Activated CD4-positive, alpha-beta T cell treated with anti-CD3 and anti-CD28 coated beads, Interleukin-2, amount 10 ng/mL, durations not matched to agents 7 days and 5 days (primary cell): ENCODE data around the gene DNAJC1. TPM values are rescaled to one million over a fixed set of nuclear protein-coding genes. Genes with fewer than 3 reads are reported as not detected.

Source experiments
- CTCF ChIA-PET: fragments of 350-600 bp; sonication (Branson Sonifier 250); formaldehyde crosslinking; loops from one replicate; lab custom pipeline; 2021; ENCODE audit warnings: antibody characterized with exemption; lab: Charles Lee
- POLR2A ChIA-PET: fragments of 350-600 bp; sonication (Branson Sonifier 250); formaldehyde crosslinking; loops from one replicate; lab custom pipeline; 2021; ENCODE audit warnings: antibody characterized with exemption; lab: Charles Lee
- DNase-seq: peaks from one replicate; pipeline ENCODE4 v3.0.0-alpha.2; 2020
- H3K27ac Mint-ChIP-seq: one replicate; pipeline ENCODE4 v1.8.0; 2021; ENCODE audit warnings: mild to moderate bottlenecking, moderate library complexity, mixed read lengths
- H3K27me3 Mint-ChIP-seq: one replicate; pipeline ENCODE4 v1.8.0; 2021; ENCODE audit warnings: mixed read lengths
- H3K36me3 Mint-ChIP-seq: one replicate; pipeline ENCODE4 v1.8.0; 2021; ENCODE audit warnings: low read depth, mixed read lengths
- H3K4me1 Mint-ChIP-seq: one replicate; pipeline ENCODE4 v1.8.0; 2021; ENCODE audit warnings: mixed read lengths
- H3K4me3 Mint-ChIP-seq: one replicate; pipeline ENCODE4 v1.8.0; 2021; ENCODE audit warnings: mild to moderate bottlenecking, moderate library complexity, mixed read lengths
- H3K9me3 Mint-ChIP-seq: one replicate; pipeline ENCODE4 v1.8.0; 2021; ENCODE audit warnings: mixed read lengths
- total RNA-seq, 2 experiments: library from RNA; stranded (reverse); gene quantifications; one replicate each; pipeline ENCODE4 v1.2.3, GENCODE V29; 2021

DNAJC1 gene
- total RNA-seq, 2 experiments from 2014 or later = 24.4 to 28.6 TPM

DNA sequence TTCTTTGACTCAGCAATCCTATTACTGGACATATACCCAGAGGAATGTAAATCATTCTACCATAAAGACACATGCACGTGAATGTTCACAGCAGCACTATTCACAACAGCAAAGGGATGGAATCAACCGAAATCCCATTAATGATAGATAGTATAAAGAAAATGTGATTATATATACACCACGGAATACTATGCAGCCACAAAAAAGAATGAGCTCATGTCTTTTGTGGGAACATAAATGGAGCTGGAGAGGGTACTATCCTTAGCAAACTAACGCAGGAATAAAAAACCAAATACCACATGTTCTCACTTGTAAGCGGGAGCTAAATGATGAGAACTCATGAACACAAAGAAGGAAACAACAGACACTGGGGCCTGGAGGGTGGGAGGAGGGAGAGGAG lies 201.9 kb downstream of the DNAJC1 start:
- H3K4me3 Mint-ChIP-seq = no peak overlapping the region
- POLR2A ChIA-PET = no interaction called here
- no peaks in the 10 kb centered on the region for H3K27me3 Mint-ChIP-seq
- CTCF ChIA-PET = no interaction called here
- H3K27ac Mint-ChIP-seq = no peak overlapping the region
- DNase-seq = no peak
- H3K4me1 Mint-ChIP-seq = peaks cover 28% of the 10 kb centered on the region
- H3K36me3 Mint-ChIP-seq = peaks cover 17% of the 10 kb centered on the region
- H3K9me3 Mint-ChIP-seq = peaks cover 2% of the 10 kb centered on the region

DNA sequence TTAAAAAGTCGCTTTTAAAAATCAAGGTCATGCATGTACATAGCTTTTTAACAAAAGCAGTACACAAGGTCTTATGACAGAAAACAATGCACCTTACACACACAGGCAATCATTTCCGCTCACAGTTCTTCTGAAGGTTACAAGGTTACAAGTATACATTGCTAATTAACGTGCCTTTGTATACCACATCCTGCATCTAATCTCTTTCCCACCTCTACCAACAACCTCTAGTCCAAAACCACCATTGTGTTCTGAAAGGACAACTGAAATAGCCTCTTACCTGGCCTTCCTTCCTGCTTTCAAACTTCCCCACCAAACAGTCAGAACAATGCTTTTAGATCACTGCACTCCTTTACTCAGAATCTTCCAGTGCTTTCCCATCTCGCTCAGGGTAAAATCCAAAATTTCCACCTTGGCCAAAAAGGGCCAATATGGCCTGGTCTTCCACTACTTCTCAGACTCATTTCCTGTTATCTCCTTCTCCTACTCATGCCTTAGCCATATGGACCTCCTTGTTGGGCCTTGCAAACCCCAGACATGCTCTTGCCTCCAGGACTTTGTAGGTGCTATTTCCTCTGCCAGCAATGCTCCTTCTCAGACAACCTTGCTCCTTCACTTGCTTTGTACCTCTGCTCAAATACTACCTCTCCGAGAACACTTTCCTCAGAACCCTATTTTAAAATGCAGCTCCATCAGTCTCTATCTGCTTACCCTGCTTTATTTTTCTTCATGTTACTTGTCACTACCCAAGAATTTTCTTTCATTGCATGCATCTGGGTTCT lies 205.4 kb downstream of the DNAJC1 start:
- POLR2A ChIA-PET = no interaction called here

DNA sequence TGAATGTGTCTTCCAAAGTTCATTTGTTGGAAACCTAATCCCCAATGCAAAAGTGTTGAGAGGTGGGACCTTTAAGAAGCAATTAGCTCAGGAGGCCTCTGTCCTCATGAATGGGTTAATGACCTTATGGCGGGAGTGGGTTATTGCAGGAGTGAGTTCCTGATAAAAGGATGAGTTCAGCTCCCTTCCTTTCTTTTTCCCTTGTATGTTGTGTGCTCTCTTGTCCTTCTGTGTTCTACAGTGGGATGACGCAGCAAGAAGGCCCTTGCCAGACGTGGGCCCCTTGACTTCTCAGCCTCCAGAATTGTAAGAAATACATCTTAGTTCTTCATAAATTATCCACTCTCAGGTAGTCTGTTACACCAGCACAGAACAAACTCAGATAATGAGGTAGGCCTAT lies 206.0 kb downstream of the DNAJC1 start:
- peak overlapping the region; percentile 91 for H3K27ac Mint-ChIP-seq
- ChIA-PET CTCF (no interaction called here), POLR2A (no interaction called here)
- peak overlapping the region; percentile 24 for H3K4me3 Mint-ChIP-seq
- H3K36me3 Mint-ChIP-seq = peaks cover 21% of the 10 kb centered on the region
- H3K27me3 Mint-ChIP-seq = no peaks in the 10 kb centered on the region
- H3K4me1 Mint-ChIP-seq = peaks cover 29% of the 10 kb centered on the region
- H3K9me3 Mint-ChIP-seq = peaks cover 2% of the 10 kb centered on the region
- no peak for DNase-seq

More for the DNA sequence above, 205.4 kb downstream of the DNAJC1 start:
- peaks cover 21% of the 10 kb centered on the region for H3K36me3 Mint-ChIP-seq
- H3K27ac Mint-ChIP-seq = peak overlapping the region; percentile 91
- H3K4me3 Mint-ChIP-seq = peak overlapping the region; percentile 24
- H3K9me3 Mint-ChIP-seq = peaks cover 2% of the 10 kb centered on the region
- CTCF ChIA-PET = interaction anchor here (0.7 kb wide), 1 partner anchor 40 kb away, joined by 3 read pairs; no protein-coding TSS in a partner anchor
- H3K4me1 Mint-ChIP-seq = peaks cover 29% of the 10 kb centered on the region
- DNase-seq = peak; percentile 44
- no peaks in the 10 kb centered on the region for H3K27me3 Mint-ChIP-seq

DNA sequence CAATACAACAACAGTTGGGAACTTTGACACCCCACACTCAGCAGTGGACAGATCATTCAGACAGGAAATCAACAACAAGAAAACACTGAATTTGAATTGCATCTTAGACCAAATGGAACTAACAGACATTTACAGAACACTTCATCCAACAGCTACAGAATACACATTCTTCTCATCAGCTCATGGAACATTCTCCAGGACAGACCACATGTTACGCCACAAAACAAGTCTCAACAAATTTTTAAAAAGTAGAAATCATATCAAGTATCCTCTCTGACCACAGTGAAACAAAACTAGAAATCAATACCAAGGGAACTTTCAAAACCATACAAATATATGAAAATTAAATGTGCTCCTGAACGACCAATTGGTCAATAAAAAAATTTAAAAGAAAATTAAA lies 212.3 kb downstream of the DNAJC1 start:
- DNase-seq = no peak
- Mint-ChIP-seq H3K36me3 (peaks cover 30% of the 10 kb centered on the region), H3K27me3 (no peaks in the 10 kb centered on the region), H3K27ac (no peak overlapping the region), H3K9me3 (peaks cover 19% of the 10 kb centered on the region), H3K4me1 (peaks cover 19% of the 10 kb centered on the region), H3K4me3 (no peak overlapping the region)
- ChIA-PET CTCF (no interaction called here), POLR2A (no interaction called here)

DNA sequence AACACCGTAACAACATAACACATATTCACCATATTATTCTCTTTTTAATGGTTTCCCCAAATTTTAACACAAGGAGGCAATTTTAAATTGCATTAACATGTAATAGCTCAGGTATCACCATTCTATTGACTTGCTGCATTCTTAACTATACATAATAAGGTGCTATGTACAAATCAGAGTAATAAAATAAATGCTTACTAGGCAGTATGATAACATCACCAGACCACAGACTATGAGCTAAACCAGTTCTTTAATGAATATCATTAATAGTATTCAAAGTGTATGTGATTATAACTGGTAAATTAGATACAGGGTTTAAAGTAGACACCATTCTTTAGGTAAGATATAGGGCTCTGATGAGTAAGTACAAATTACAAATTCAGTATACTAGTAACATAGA lies 226.6 kb downstream of the DNAJC1 start:
- H3K4me3 Mint-ChIP-seq = no peak overlapping the region
- DNase-seq = no peak
- peaks cover 33% of the 10 kb centered on the region for H3K36me3 Mint-ChIP-seq
- ChIA-PET CTCF (no interaction called here), POLR2A (no interaction called here)
- no peak overlapping the region for H3K27ac Mint-ChIP-seq
- no peaks in the 10 kb centered on the region for H3K27me3 Mint-ChIP-seq
- peaks cover 16% of the 10 kb centered on the region for H3K9me3 Mint-ChIP-seq
- peaks cover 15% of the 10 kb centered on the region for H3K4me1 Mint-ChIP-seq

DNA sequence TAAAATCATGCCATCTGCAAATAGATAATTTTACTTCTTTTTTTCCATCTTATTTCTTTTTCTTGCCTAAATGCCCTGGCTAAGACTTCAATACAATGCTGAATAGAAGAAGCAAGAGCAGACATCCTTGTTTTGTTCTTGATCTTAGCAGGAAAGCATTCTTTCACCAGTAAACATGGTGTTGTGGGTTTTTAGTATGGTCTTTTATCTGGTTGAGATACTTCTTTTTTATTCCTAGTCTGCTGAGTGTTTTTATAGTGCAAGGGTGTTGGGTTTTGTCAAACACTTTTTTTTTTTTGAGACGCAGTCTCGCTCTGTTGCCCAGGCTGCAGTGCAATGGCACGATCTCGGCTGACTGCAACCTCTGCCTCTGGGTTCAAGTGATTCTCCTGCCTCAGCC lies 232.3 kb downstream of the DNAJC1 start:
- Mint-ChIP-seq H3K9me3 (peaks cover 9% of the 10 kb centered on the region), H3K27ac (no peak overlapping the region), H3K36me3 (peaks cover 11% of the 10 kb centered on the region), H3K4me1 (peaks cover 6% of the 10 kb centered on the region), H3K4me3 (no peak overlapping the region), H3K27me3 (no peaks in the 10 kb centered on the region)
- POLR2A ChIA-PET = no interaction called here
- no peak for DNase-seq
- CTCF ChIA-PET = no interaction called here

DNA sequence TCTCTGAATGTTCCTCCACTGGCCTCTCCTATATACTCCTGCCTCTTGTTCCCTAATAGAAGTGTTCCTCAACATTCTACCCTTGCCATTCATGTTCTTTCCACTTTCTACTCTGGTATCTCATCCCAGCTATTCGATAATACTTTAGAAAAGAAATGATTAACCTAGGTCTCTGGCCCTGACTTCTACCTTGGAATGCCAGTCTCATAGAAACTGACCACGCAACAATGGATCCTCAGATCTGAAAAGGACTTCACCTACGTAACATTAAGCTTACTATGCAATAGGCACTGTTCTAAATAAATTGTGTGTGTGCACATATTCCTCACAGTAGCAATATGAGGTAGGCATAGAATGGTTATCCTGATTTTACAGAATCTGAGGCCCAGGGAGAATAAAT lies 234.5 kb downstream of the DNAJC1 start:
- ChIA-PET POLR2A (no interaction called here), CTCF (interaction anchor here (1.8 kb wide), 1 partner anchor 11 kb away, joined by 6 read pairs; no protein-coding TSS in a partner anchor)
- Mint-ChIP-seq H3K27me3 (no peaks in the 10 kb centered on the region), H3K27ac (no peak overlapping the region), H3K4me3 (no peak overlapping the region), H3K36me3 (peaks cover 19% of the 10 kb centered on the region), H3K4me1 (peaks cover 17% of the 10 kb centered on the region), H3K9me3 (peaks cover 12% of the 10 kb centered on the region)
- no peak for DNase-seq

DNA sequence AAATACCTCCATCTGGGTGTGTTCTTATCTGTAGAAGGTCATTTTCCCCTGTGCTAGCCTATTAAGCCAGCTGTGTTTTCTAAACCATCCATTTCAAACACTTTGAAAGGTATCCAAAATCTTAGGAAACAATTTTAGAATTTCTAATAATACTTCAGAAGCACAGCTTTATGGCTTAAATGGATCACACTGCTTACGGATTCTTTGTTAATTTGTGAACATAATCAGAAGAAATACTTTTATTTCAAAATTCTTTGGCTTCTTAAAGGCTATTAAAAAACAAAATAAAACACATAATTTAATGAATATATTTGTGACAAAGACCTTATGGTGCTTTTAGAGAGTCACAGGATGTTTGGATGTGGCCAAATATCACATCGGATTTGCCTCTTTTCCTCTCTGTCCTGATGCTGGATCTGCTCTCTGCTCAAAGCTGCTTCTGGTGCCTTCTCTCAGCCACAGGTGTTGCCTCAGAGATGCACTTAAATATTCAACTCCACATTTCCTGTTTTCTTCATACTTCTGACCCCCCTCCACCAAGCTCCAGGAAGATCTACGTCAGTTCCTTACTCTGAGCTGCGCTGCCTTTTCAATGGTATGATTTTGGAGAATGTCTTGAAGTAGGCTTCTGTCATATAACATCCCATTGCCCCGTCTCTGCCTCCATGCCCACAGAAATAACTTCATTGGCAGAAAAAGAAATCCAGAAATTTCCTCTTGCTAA lies 238.9 kb downstream of the DNAJC1 start:
- Mint-ChIP-seq H3K36me3 (peaks cover 10% of the 10 kb centered on the region), H3K4me3 (no peak overlapping the region), H3K4me1 (peaks cover 18% of the 10 kb centered on the region), H3K27me3 (no peaks in the 10 kb centered on the region), H3K27ac (peak overlapping the region; percentile 88), H3K9me3 (peaks cover 2% of the 10 kb centered on the region)
- CTCF ChIA-PET = no interaction called here
- POLR2A ChIA-PET = no interaction called here
- DNase-seq = peak; percentile 47

DNA sequence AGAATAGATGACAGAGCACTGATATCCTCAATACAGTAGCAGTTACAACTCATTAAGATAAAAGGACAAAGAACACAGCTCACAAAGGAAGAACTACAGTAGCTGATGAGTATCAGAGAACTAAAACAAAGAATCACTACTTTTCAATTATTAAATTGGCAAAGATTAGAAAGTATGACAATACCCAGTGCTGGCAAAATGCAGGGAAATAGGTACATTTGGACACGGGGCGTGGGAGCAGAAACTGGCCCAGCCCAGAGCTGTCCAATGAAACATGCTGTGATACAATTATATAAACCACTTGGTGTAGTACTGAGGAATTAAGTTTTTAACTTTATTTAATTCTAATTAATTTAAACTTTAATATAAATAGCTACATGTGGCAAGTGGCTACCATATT lies 243.2 kb downstream of the DNAJC1 start:
- ChIA-PET CTCF (no interaction called here), POLR2A (no interaction called here)
- Mint-ChIP-seq H3K27ac (no peak overlapping the region), H3K9me3 (peaks cover 2% of the 10 kb centered on the region), H3K4me3 (no peak overlapping the region), H3K4me1 (peaks cover 19% of the 10 kb centered on the region), H3K27me3 (no peaks in the 10 kb centered on the region), H3K36me3 (peaks cover 11% of the 10 kb centered on the region)
- DNase-seq = no peak

DNA sequence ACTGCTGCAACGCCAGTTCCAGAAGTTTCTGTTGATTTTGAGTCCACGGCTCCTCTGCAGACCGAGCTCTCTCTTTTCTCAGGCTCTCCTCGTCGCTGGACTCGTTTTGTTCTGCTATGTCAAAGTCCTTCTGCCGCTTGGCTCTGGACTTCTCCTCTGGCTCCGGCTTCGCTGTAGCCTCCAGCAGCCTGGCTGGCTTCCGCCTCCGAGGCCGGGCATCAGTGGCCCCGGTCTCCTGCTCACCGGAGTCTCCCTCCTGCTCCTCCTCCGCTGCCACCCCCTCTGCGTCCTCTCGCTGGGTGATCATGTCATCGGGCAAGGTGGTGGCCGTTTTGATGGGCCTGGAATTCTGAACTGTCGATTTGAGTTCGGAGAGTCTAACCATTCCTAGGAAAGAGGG lies 244.3 kb downstream of the DNAJC1 start:
- H3K9me3 Mint-ChIP-seq = no peaks in the 10 kb centered on the region
- peaks cover 11% of the 10 kb centered on the region for H3K4me1 Mint-ChIP-seq
- no peaks in the 10 kb centered on the region for H3K27me3 Mint-ChIP-seq
- ChIA-PET CTCF (interaction anchor here (0.7 to 2.4 kb wide), 3 partner anchors 10 to 264 kb away, joined by 3 to 6 read pairs (median 4); no protein-coding TSS in a partner anchor), POLR2A (no interaction called here)
- peaks cover 7% of the 10 kb centered on the region for H3K36me3 Mint-ChIP-seq
- no peak overlapping the region for H3K27ac Mint-ChIP-seq
- DNase-seq = no peak
- H3K4me3 Mint-ChIP-seq = no peak overlapping the region

DNA sequence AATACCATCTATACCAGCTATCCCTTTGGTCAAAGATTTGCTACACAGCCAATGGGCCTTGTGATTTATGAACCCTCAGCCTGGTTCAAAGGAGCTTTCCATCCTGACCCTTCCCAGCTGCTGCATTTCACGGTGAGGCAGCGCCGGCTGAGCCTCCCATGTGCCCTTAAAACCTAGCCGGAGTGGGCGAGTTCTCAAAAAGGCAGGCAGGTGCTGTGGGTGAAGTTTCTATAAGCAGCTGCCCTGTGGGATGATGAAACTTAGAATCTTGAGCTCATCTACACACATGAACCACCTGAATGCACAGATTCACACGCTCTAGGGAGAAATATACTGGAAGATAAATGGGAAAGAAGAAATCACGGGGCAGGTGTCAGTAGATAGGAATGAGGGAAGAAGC lies 244.8 kb downstream of the DNAJC1 start:
- ChIA-PET CTCF (interaction anchor here (0.7 to 2.4 kb wide), 4 partner anchors 10 to 263 kb away, joined by 3 to 6 read pairs (median 4); no protein-coding TSS in a partner anchor), POLR2A (no interaction called here)
- no peak overlapping the region for H3K27ac Mint-ChIP-seq
- H3K4me3 Mint-ChIP-seq = no peak overlapping the region
- no peaks in the 10 kb centered on the region for H3K27me3 Mint-ChIP-seq
- H3K4me1 Mint-ChIP-seq = peaks cover 6% of the 10 kb centered on the region
- H3K36me3 Mint-ChIP-seq = peaks cover 7% of the 10 kb centered on the region
- no peak for DNase-seq
- no peaks in the 10 kb centered on the region for H3K9me3 Mint-ChIP-seq

DNA sequence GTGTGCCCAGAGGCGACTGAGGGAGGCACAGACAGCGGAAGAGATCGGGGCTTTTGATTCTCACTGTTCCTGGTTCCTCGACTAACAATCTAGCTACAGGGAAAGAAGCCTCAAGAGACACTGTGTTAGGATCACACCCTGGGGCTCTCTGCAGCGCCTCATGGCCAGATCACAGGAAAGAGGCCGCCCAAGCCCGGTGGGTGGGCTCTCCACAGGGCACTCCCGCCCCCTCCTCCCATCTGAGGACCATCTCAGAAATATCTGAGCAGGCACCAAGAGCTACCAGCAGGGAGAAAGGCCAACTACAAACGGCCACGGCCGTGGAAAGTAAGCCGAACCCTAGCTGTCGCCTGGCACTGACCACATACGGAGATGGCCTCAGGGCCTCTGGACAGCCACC lies 245.3 kb downstream of the DNAJC1 start:
- Mint-ChIP-seq H3K27ac (no peak overlapping the region), H3K36me3 (peaks cover 5% of the 10 kb centered on the region), H3K4me1 (peaks cover 2% of the 10 kb centered on the region), H3K9me3 (no peaks in the 10 kb centered on the region), H3K4me3 (no peak overlapping the region), H3K27me3 (no peaks in the 10 kb centered on the region)
- POLR2A ChIA-PET = no interaction called here
- no peak for DNase-seq
- CTCF ChIA-PET = interaction anchor here (1.0 to 2.4 kb wide), 4 partner anchors 9 to 263 kb away, joined by 3 to 6 read pairs (median 3); no protein-coding TSS in a partner anchor
